Activated CD4-positive, CD25-positive, alpha-beta regulatory T cell (primary cell): ENCODE results near the gene RNF38.
A peak's percentile ranks its signal among the peaks of the same experiment; 100 is the strongest.
"Not testable (repeated sequence)": the region's sequence is repeated elsewhere in the genome, so short reads cannot be mapped to it uniquely, and the experiment has no call there.

Experiments used
- DNase-seq, 4 experiments: peaks; one replicate each; lab custom pipeline; 2025; lab: John Stamatoyannopoulos, UW

Gene RNF38

DNA sequence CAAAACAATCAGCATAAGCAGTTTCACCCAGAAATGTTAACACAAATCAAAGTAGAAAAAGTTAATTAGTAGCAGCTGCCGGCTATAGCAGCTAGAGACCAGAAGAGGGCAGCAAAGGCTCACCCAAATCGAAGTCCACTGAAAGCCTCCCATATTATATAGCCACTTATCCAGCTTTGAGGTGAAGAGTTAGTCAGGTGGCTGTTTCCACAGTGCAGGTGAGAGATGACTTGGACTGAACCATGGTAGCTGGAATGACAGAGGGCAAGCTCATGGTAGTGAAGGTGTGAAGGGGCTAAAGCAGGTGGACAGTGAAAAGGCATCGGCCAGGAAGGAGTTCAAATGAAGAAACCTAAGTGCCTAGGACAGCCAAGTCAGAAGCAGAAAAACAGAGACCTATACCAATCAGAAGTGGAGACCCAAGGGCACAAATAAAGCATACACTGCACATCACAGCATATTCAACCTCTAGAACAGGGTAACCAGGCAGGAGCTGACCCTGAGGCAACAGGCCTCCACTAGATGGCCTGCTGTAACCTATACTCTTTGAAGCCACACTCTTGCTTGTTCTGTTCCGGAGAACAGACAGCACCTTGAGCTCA, 7.2 kb upstream of the RNF38 start:
- peak; percentile 4 to 27 (median 16) for DNase-seq

DNA sequence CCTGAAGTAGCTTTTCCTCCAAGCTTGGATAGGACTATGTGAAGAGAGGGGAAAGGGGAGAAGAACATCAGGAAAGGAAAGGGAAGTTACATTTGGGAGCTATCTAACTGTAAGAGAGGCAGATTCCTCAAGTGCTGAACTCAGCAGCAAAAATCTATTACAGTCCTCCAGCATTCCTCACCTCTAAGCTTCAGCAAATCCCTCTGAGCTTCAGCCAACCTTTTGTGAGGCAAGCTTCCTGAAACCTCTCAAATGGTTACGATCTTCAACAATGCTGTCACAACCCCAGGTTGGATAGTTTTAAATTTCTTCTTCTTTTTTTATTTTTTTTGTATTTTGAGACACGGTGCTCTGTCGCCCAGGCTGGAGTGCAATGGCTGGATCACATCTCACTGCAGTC, 2.5 kb upstream of the RNF38 start:
- no peak for DNase-seq

DNA sequence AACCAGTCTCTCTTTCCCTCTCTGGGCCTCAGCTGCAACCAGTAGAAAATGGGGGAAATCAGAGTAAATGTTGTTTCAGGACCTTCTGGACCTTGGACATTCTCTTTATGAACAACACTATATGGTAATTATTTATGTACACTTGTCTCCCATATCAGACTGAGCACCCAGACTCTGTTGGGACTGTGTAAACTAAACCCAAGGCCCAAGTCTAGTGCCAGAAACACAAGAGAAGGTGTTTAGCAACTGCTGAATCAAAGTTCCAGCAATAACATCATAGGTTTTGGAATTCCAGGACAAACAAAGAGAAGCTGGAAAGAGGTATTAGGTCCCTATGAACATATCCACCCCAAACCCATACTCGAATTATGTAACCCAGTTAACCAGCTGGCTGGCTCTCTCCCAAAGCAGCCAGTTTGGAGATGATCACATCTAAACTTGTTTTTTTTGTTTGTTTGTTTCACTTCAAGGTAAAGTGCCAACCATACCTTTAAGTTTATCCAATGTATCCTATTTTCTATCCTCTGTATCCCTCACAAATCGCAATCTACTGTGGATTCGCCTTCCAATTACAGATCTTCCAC, 1.9 kb upstream of the RNF38 start:
- DNase-seq: no peak

DNA sequence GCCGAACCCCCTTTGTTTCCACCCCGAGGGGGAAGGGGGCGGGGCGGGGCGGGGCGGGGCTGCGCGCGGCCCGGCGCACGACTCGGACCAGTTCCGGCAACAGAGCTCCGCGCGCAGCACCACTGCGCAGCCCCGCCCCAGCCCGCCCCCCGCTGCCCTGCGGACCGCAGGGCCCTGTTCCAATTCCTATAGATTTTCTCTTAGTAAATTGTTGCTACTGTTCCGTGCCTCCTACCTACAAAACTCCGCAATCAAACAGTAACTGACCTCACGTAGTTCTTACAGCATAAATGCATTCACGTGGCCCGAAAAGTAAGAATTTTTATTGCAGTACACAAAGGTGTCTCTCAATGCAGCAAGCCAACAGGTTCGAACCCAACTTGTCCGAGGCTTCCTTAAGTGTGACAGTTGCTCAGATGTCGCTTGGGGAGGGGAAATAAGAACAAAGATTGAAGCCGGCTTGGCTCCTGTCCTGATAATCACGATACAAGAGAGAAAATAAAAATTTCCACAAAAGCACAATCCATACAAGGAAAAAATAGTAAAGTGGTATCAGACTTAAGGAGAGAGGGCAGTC, 1.2 kb upstream of the RNF38 start:
- peak; percentile 63 to 83 (median 73) for DNase-seq

DNA sequence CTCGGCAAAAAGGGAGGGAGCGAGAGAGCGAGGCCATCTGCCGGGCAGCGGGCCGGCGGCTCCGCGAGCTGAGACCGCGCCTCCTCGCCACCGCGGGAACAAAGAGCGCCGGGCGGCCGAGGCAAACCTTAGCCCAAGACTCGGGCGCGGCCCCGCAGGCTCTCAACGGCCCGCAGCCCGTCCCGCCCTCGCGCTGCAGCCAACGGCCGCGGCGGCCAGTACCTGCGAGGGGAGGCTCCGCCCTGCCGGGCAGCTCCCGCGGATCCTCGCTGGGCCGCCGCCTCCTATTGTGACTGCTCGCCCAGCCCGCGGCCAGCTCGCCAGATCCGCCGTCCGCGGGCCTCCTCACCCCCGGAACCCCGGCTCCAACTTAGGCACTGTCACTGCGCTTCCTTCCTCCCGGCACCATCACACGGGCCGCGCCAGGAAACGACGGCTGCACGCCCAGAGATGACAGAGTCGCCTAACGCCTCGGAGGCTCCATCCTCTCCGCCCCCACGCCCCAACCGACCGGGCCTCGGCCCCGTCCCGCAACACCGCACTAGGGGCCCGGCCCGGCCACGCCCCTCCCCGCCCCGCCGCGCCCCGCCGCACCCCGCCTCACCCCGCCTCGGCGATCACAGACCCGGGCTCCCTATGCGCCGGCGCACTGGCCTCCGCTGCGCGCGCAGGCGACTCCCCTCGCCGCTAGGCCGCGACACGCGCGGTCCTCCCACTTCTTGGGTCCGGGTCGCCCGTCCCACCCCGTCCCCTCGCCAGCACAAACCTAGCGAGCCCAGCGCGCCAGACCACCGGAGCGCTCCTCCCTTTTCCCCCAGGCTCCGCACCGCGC, 479 bp upstream of the RNF38 start:
- DNase-seq: peak; percentile 79 to 87 (median 85)

DNA sequence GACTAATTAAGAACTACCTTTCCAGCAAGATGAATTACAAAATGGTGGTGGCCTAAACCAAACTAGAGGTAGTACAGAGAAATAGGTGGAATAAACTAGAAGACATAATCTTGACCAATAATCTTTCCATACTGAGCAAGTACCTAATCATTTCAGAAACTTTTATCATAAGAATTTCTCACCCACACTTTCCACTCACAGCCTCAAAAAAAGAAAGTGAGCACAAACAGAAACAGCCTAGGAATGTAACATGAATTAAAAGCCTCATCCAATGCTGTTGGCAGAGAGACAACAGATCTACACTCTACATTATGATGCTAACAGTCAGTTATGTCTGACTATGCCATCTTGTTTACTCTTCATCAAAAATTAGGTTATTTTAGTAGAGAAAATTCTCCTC, 1.3 kb downstream of the RNF38 start:
- no peak for DNase-seq

DNA sequence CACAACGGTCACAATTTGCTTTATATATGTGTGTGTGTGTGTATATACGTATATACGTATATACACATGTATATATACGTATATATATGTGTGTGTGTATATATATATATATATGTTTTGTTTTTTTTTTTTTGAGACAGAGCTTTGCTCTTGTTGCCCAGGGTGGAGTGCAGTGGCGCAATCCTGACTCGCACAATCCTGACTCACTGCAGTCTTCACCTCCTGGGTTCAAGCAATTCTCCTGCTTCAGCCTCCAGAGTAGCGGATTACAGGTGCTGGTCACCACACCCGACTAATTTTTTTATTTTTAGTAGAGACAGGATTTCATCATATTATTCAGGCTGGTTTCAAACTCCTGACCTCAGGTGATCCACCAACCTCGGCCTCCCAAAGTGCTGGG, 3.1 kb downstream of the RNF38 start:
- DNase-seq: no peak

DNA sequence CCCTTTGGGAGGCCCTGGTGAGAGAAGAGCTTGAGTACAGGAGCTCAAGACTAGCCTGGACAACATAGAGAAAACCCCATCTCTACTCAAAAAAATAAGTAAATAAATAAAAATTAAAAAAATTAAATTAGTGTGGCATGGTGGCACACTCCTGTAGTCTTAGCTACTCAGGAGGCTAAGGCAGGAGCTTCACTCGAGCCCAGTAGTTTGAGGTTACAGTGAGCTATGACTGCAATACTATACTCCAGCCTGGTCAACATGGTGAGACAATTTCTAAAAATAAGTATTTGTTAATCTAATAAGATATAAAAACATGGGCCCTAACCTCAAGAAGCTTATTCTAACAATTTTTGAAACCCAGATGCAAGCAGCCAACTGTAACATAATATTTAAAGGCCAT, 7.6 kb downstream of the RNF38 start:
- DNase-seq: no peak

DNA sequence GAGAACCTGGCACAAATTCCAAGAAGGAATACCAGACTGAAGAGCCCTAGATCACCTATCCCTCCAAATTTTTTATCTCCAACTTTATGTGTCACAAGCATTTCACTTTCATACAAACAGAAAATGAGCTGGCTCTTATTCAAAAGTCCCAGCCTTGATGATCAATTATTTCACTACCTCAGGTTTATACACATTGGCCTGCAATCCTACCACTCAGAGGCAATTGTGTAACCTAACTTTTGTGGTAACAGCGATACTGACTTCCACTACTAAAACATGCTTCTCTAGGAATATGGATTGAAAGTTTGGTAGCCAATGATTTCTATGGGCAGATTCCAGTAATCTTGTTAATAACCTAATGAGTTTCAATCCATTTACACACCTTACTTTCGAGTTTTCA, 10.5 kb downstream of the RNF38 start:
- DNase-seq: no peak

DNA sequence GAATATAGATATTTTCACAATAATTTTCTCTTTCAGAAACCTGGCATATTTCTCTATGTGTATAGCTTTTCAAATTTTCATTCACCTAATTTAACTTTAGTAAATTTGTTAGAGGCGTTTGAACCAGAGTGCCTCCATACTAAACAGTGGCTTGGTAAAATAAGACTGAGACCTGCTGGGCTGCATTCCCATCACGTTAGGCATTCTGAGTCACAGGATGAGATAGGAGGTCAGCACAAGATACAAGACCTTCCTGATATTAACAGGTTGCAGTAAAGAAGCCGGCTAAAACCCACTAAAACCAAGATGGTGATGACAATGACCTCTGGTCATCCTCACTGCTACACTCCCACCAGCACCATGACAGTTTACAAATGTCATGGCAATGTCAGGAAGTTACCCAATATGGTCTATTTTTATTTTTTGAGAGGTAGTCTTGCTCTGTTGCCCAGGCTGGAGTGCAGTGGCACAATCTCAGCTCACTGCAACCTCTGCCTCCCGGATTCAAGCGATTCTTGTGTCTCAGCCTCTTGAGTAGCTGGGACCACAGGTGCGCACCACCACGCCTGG, 13.6 kb downstream of the RNF38 start:
- DNase-seq: not testable (repeated sequence)

DNA sequence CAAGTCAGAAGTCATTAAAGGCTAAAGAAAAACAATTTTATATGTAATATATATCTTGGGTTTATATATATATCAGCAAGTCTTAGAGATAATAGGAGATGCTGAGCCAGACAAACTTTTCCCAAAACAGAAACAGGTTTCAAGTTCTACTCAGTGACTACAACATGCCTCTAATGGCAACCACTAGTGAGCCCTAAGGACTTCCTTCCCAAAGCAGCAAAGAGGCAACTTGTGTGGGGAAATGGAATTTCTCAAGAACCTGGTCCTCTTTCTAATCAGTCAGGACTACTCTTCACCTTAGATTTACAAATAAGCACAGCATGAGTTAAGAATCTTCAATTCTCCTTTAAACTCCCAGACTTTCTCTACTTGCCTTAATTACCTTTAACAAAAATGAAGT, 17.6 kb downstream of the RNF38 start:
- no peak for DNase-seq

DNA sequence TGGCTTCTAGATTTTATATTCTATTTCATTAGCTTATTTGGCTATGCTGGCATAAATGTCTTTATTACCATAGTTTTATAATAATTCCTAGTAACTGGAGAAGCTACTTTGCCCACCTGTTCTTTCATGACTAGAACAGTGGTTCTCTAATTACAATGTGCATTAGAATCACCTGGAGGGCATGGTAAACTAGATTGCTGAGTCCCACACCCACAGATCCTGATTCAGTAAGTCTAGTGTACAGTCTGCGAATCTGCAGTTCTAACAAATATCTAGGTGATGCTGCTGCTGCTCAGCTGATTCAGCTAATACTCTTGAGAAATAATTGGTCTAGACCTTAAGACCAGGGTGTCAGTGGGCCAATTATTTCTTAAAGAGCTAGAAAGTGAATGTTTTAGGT, 35.5 kb downstream of the RNF38 start:
- no peak for DNase-seq

DNA sequence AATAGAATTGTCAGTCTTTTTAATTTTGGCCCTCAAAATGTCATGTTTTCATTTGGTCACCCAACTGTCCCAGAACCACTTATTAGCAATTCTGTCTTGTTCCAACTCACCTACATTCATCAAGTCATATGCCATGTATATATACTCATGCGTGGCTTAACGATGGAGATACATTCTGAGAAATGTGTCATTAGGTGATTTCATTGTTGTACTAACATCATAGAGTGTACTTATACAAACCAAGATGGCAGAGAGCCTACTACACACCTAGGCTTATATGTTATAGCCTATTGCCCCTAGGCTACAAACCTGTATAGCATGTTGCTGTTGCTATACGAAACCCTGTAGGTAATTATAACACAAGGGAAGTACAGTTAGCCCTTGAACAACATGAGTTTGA, 36.6 kb downstream of the RNF38 start:
- no peak for DNase-seq

DNA sequence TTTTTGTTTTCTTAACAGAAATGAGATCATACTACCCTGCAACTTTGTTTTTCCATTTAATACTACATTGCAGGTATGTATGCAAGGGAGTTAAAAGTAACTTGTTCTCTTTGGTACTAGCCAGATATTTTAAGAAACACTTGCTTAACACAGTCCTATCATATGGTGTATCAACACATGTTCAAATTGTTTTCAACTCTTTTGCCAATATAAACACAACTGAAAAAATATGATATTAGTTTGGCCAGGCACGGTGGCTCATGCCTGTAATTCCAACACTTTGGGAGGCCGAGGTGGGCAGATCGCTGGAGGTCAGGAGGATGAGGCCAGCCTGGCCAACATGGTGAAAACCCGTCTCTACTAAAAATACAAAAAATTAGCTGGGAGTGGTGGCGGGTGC, 41.6 kb downstream of the RNF38 start:
- DNase-seq: no peak

DNA sequence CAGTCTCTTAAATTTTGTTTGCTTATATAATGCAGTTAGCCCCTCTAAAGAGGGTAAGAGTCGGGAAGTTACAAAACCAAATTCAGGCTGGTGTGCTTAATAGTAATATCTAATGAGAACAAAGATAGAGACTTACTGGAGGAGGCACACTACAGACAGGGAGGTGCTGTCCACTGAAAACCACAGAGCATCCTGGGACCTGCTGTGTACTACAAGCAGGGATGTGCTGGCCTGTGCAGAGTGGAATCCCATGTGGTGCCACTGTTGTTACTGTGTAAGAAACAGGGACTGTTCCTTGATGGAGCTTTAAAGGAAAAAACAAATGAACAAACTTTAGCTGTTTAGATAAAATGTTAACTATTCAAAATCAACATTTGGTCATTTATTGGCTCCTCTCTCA, 42.4 kb downstream of the RNF38 start:
- no peak for DNase-seq

DNA sequence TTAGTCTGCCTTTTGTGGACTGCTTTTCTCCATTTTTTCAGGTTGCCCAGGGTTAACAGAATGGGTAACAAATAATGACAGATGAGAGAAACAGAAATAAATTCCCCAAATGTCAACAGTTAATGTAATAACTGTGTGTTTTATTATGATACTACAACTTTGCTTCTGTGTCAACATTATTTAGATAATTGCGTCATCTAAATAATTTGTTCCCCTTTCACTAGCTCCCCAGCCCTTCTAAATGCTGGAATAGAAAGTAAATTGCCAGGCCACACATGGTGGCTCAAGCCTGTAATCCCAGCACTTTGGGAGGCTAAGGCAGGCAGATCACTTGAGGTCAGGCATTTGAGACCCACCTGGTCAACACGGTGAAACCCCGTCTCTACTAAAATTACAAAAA, 53.5 kb downstream of the RNF38 start:
- DNase-seq: no peak

DNA sequence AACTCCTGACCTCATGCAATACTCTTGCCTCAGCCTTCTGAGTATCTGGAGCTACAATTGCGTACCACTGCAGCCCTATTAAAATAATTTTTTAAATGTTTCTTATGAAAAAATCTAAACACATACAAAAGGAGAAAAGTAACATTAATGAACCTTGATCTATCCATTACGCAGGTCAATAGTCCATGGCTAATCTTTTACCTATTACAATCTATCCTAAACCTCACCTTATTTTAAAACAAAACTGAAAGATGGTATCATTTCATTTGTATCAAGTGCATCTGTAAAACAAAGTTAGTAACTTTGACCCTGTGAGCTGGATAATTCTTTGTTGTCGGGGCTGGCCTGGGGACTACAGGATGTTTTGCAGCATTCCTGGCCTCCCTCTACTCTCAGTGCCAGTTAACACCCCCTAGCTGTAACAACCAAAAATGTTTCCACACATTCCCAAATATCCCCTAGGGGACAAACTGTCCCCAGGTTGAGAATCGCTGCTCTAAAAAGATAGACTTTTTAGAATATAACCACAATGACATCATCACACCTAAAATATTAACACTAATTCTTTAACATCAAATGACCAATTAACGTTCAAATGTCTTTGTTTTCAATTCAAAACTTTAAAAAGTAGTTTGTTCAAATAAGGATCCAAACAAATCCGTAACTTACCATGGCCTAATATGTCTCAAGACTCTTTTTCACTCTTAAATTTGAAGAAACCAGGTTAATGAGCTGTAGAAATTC, 54.8 kb downstream of the RNF38 start:
- DNase-seq: no peak

DNA sequence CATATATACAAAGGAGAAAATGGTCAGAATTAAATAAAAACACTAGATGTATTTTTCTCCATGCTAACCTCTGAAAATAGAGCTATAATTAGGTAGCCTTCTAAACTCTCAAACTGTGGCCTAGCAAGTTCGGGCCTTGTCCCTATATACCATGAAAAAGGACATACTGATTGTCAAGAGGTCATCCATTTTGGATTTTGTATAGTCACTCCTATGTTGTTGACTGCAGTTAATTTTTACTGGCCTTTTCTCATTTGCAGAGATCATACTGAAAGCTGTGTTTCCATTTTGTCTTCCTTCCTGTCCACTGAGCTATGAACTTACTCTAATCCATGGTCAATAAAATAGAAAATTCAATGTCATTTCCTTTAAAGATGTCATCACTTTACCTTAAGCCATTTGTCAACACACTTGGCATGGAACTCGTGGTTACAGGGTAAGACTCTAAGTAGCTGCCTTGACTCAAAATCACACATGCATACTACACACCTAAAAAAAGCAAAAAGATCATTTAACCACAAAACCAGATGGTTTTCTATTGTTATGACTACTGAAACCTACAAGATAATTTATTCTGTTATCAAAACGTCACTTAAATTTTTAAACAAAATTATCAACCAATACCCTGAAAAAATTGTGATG, 58.0 kb downstream of the RNF38 start:
- DNase-seq: no peak

DNA sequence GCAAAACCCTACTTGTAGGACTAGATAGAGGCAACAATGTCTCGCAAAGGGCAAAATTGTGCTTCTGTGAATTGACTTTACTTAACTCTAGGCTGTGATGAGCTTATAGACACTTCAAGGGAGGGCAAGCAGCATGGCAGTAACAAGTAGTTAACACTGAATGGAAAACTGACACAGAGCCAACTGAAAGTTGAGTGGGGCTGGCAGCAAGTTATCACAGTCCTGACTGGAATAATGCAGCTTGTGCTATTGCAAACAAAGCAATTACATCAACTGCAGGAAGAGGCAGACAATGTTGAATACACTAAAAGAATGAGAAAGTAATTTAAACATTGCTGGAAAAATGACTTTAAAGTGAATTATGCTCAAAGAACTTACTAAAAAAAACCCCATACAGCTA, 62.2 kb downstream of the RNF38 start:
- DNase-seq: no peak

DNA sequence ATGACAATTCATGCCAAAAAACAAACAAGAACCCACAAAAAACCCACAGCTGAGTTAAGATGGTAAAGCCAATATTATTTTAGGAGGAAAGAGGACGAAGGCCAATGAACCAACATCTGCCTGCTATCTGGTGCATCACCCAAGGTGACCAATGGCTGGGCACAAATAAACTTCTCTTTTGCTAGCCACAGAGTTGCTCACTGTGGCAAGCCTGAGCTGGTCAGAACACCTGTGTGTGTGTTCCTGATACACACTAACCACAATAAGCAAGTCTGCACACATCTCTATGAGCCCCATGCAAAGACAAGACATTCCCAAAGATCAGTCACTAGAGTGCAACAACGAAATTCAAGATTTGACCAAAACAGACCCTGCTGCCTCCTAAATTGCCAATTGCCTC, 63.1 kb downstream of the RNF38 start:
- DNase-seq: no peak

DNA sequence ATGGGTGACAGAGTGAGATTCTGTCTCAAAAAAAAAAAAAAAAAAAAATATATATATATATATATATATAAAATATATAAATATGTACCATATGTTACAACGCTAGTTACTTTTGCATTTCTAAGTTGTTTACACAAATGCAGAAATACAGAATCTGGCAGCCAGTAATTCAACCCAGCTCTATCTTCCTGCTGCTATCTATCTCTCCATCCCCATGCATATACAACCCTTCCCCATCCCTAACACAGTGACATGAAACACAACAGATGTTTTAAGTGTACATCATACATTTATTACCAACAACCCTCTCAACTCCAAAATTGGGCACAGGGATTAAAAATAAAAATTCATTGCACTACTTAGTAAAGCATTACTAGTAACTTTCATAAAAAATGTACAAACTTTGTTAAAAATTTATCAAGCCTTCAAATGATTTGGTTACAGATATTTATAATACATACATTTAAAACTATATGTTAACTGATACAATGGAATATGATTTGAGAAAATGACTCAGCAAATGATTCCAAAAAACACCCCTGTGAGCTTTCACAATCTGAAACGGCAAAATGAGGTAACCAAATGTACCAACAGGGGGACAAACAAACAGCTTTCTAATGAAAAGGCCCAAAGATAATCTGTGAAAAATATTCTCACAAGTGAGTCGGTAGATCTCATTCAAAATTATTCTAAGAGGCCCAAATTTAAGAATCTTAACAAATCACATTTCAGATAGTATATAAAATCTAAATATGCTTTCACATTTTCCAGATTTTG, 63.8 kb downstream of the RNF38 start:
- DNase-seq: no peak
